NCI-H510A (cell line): ENCODE measurements around the gene SNTG2.
"Not testable (repeated sequence)": the region's sequence is repeated elsewhere in the genome, so short reads cannot be mapped to it uniquely, and the experiment has no call there.

Experiments
- DNase-seq: peaks from one replicate; lab custom pipeline; 2025; lab: John Stamatoyannopoulos, UW

The SNTG2 gene

GRCh38 chr2:1099418-1099817 lies 148.8 kb downstream of the SNTG2 start:
- DNase-seq: no peak

GRCh38 chr2:1101011-1101782 lies 150.5 kb downstream of the SNTG2 start:
- no peak for DNase-seq

GRCh38 chr2:1101982-1102590 lies 151.4 kb downstream of the SNTG2 start:
- DNase-seq: no peak

GRCh38 chr2:1104364-1104763 lies 153.7 kb downstream of the SNTG2 start:
- DNase-seq: no peak

GRCh38 chr2:1106344-1106743 lies 155.7 kb downstream of the SNTG2 start:
- not testable (repeated sequence) for DNase-seq

- no peak for DNase-seq
Observed at GRCh38 chr2:1115843-1116539, 165.3 kb downstream of the SNTG2 start.

GRCh38 chr2:1117569-1117968 lies 166.9 kb downstream of the SNTG2 start:
- no peak for DNase-seq

GRCh38 chr2:1125217-1125616 lies 174.6 kb downstream of the SNTG2 start:
- DNase-seq: no peak

GRCh38 chr2:1125633-1126370 lies 175.2 kb downstream of the SNTG2 start:
- no peak for DNase-seq

GRCh38 chr2:1129982-1130381 lies 179.3 kb downstream of the SNTG2 start:
- no peak for DNase-seq

- DNase-seq: no peak
Observed at GRCh38 chr2:1130922-1131321, 180.3 kb downstream of the SNTG2 start.

- peak; percentile 87 for DNase-seq
Observed at GRCh38 chr2:1132328-1132969, 181.8 kb downstream of the SNTG2 start.

- not testable (repeated sequence) for DNase-seq
Observed at GRCh38 chr2:1133896-1134295, 183.2 kb downstream of the SNTG2 start.

- DNase-seq: no peak
Observed at GRCh38 chr2:1134629-1135028, 184.0 kb downstream of the SNTG2 start.

- DNase-seq: no peak
Observed at GRCh38 chr2:1136067-1136466, 185.4 kb downstream of the SNTG2 start.

- DNase-seq: no peak
Observed at GRCh38 chr2:1136846-1137245, 186.2 kb downstream of the SNTG2 start.

- no peak for DNase-seq
Observed at GRCh38 chr2:1137264-1137663, 186.6 kb downstream of the SNTG2 start.

- no peak for DNase-seq
Observed at GRCh38 chr2:1137913-1138391, 187.3 kb downstream of the SNTG2 start.

GRCh38 chr2:1140389-1141003 lies 189.8 kb downstream of the SNTG2 start:
- no peak for DNase-seq

GRCh38 chr2:1141079-1141478 lies 190.4 kb downstream of the SNTG2 start:
- no peak for DNase-seq

- DNase-seq: no peak
Observed at GRCh38 chr2:1143129-1143528, 192.5 kb downstream of the SNTG2 start.
